ENCODE data around the gene NTM.

DNA sequence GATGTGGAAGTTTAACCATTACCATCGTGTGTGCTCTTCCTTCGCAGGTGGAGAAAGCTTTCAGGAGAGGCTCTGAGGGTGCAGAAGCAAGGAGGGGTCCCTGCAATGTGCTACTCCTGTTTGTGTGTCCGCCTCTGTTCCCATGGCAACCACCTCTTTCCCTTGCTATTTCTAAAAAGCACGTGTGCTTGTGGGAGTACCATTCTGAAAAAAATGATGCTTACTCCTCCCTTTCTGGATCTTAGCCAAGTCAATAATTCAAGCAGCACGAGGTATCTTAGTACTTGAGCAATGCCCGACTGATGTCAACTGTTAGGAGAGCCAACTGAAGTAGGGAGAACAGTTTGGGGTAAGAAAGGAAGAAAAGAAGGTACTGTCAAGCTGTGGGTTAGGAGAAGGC is 628.7 kb downstream of the NTM start:
- TF ChIP-seq, protein P1, sequence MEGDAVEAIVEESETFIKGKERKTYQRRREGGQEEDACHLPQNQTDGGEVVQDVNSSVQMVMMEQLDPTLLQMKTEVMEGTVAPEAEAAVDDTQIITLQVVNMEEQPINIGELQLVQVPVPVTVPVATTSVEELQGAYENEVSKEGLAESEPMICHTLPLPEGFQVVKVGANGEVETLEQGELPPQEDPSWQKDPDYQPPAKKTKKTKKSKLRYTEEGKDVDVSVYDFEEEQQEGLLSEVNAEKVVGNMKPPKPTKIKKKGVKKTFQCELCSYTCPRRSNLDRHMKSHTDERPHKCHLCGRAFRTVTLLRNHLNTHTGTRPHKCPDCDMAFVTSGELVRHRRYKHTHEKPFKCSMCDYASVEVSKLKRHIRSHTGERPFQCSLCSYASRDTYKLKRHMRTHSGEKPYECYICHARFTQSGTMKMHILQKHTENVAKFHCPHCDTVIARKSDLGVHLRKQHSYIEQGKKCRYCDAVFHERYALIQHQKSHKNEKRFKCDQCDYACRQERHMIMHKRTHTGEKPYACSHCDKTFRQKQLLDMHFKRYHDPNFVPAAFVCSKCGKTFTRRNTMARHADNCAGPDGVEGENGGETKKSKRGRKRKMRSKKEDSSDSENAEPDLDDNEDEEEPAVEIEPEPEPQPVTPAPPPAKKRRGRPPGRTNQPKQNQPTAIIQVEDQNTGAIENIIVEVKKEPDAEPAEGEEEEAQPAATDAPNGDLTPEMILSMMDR (IDR thresholded peaks at IDR 0.05) = no peak
- no peak for TF ChIP-seq POLR2A (IDR thresholded peaks at IDR 0.05)
